ENCODE measurements around the gene IKBKE.

The IKBKE gene

GRCh38 chr1:206455666-206456344 is 14.5 kb upstream of the IKBKE start:
- no peak for DNase-seq

DNA sequence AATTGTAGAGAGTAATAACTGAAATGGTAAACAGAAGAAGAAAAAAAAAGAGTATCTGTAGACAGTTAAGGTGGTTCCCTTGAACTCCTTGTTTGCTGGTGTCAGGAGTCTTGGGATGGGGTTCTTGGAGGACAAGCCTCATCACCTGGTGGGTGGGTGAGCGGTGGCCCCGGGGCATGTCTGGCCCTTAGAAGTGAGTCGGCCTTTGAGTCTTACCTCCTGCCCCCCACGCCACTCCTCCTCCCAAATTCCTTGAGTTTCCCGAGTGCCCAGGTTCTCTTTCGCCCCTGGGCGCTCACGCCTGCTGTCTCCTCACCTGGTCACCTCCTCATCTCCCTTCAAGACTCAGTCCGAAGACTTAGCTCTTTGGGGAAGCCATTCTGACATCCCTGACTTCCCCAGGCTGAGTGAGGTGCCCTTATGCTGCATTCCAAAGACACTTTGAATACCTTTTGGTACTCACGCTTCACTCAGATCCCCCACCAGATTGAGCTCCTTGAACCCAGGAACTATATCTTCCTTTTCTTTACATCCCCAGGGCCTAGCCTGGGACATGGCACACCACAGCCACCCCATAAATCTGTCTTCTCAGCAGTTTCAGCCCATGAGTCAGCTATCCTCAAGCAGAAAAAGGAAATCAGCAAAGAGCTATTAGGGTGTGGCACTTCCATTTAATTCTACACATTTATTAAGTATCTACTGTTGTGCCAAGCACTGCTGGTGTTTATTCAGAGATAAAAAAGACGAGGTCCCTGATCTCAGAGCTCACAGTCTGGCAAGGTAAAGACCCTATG is 13.5 kb upstream of the IKBKE start:
- DNase-seq = no peak

DNA sequence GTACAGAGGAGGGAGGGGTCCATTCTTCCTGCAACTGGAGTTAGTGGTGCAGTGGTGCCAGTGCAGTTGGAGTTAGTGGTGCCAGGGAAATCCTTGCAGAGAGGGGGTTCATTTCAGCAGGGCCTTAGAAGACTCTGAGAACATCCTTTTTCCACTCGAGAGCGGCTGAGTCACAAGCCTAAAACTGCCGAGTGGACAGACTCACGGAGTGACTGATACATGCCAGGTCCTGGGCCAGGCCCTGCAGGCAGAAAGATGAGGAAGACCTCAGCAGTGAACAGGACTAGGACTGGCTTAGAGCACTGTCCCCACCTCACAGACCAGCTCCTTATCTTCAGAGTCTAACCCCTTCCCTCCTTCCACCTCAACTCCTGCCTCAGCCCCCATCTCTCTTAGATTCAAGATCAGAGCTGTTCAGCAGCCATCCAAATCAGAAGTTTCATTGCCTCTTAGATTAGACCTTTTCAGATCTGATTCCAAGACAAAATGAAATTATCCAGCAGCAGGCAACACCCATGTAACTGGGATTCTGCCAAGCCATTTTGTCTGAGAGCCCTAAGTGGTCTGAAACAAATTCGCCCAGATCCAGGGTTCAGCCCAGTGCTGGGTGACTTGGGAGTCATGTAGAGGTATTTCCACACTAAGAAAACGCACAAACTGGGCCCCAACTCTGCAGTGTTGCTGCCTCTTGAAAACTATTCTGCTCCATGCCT is 12.7 kb upstream of the IKBKE start:
- DNase-seq = no peak

GRCh38 chr1:206459703-206460102 is 10.6 kb upstream of the IKBKE start:
- DNase-seq = no peak

DNA sequence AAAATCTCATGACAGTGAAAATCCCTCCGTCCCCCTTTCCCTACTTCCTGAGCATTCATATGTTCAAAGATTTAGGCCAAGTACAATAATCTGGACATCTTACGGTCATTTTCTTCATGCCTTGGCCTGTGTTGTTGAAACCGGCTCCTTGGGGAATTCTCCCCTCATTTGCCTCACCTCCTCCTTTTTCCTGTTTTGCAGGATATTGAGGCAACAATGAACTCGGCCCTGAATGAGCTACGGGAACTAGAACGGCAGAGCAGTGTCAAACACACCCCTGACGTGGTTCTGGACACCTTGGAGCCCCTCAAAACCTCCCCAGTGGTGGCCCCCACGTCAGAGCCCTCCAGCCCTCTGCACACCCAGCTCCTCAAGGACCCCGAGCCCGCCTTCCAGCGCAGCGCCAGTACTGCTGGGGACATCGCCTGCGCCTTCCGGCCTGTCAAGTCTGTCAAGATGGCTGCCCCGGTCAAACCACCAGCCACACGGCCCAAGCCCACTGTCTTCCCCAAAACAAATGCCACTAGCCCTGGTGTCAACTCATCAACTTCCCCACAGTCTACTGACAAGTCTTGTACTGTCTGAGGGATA is 9.3 kb upstream of the IKBKE start:
- DNase-seq = no peak

- peak; percentile 59 to 68 for DNase-seq
Measured at GRCh38 chr1:206461602-206462455, 8.4 kb upstream of the IKBKE start.

DNA sequence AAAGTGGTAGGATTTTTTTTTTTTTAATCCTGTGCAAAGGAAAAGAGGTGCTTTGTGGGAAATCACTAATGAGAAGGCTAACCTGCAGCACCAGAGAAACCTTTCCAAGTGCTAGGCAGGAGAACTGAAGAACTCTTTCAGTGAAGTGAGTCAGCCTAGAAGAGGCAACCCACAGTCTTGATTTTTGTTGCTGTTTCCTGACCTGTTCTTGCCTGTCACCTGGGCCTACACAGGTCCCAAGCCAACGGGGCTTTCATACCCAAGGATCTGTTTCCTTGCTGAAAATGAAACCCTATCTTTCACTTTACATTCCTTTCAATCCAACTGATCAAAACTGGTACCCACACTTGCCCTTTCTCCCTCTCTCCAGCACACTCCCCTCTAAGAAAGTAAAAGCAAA is 7.1 kb upstream of the IKBKE start:
- DNase-seq = no peak

DNA sequence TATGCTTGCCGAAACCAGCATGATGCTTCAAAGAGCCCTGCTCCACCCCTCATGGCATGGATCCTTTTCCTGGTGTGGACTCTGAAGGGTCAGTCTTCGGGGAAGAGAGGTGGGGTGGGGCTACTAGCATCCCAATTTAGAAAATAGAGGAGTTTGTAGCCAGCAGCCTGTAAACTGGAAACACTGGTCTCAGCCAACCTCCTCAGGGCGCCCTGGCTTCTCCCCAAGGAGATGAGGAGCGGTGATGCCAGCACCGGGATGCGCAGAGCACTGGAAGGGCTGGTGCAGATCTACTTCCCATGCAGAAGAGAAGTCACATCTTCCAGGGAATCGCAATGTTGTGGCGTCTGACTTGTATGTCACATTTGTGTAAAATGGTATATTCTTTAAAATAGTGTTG is 6.4 kb upstream of the IKBKE start:
- no peak for DNase-seq

- DNase-seq = no peak
Measured at GRCh38 chr1:206464456-206464964, 5.8 kb upstream of the IKBKE start.

DNA sequence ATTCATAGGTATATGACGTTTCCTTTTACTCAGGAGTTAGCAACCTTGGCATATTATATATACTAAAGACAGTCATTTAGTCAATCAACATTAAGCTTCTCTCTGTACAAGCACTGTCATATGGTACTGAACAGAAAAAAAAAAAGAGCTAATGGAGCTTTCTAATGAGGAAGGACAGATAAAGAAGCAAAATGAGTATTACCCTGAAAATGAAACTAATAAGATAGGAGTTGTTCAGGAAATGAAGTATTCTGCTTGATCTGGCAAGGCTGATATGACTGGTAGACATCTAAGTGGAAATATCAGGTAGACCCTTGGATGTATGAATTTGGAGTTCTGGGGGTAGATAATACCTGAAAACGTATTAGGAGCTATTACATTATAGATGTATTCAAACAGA is 4.3 kb upstream of the IKBKE start:
- no peak for DNase-seq

- peak in 1 of 2 experiments; percentile 48 for DNase-seq
Measured at GRCh38 chr1:206466840-206467649, 3.2 kb upstream of the IKBKE start.

DNA sequence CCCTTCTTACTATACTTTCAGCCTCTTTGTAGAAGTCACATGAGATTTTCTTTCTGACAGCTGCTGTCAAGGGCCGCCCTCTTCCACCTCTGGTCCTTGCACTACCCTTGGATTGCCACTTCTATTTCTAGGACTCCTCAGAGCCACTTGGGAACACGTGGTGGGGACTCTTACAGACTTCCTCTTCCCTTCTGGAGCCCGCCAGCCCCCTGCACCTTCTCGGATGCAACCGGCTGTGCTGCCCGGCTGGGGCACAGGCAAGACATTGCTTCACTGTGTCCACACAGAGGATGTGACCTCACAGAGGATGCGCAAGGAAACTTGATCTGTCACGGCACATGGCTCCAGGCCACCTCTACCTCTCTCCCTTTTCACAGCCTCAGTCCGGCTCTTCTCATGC is 2.4 kb upstream of the IKBKE start:
- DNase-seq = no peak

GRCh38 chr1:206468571-206468970 is 1.7 kb upstream of the IKBKE start:
- no peak for DNase-seq

DNA sequence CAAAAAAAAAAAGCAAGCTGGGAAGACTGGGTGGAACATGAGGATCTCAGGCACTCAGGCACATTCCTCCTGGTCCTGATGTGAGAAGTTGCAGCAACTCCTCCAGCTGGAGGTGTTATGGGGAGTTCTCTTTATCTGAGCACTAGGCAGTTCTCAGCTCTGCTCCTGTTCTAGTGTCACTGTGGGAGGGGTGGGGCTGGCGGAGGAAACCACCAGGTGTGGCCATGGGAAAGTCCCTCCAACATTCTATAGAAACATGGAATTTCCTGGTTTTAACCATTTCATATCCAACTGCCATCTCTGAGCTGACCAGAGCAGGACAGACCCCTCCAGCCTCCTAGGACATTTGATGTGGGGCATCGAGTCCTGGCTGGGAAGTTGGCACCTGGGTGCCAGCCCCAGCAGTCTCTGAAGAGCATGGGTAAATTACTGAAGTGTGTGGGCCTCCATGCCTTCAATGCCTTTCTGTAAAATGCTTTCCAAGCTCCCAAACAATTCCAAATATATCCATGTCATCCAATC is 804 bp upstream of the IKBKE start:
- DNase-seq = peak in 1 of 2 experiments; percentile 53

DNA sequence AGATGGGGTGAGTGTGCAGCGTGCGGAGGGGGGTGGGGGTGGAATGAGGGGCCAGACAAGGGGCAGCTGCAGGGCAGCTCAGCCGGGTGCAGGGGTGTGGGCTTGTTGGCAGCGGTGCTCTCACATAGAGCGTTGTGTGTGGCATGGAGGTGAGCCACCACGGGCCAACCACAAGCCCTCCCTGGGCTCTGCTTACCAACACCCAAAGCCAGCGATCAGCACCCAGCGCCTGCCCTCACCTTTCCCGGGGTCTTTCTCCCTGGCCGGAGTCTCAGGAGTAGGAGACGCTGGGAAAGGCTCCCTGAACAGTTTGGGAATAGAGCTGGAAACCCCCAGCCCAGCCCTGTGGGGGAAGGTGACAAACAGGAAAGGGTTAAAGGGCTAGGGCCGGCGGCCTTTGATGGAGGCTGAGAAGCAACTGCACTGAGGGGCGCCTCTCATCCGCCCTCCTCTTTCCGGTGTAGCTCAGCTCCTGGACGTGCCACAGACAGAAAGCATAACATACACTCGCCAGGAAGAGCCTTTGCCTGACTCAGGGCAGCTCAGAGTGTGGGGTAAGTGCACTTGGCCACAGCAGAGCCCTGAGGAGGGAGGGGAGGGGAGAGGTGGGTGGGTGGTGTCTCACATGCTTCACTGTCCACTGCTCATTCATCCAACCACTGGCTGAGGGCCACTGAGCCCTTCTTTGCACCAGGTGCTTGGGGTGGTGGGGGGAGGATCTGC is 577 bp downstream of the IKBKE start:
- peak; percentile 32 to 35 for DNase-seq

- DNase-seq = no peak
Measured at GRCh38 chr1:206471415-206471801, 1.1 kb downstream of the IKBKE start.

DNA sequence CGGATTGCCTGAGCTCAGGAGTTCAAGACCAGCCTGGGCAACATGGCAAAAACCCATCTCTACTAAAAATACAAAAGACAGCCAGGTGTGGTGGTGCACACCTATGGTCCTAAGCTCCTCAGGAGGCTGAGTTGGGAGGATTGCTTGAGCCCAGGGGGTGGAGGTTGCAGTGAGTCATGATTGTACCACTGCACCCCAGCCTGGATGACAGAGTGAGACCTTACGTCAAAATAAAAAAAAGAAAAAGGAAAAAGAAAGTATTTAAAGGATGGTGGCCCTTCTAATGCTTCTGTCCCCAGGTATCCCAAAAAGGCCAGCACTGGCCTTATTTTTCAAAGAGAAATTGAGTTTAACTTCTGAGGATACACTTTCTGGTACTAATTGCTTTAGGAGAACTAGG is 1.7 kb downstream of the IKBKE start:
- peak in 1 of 2 experiments; percentile 37 for DNase-seq

DNA sequence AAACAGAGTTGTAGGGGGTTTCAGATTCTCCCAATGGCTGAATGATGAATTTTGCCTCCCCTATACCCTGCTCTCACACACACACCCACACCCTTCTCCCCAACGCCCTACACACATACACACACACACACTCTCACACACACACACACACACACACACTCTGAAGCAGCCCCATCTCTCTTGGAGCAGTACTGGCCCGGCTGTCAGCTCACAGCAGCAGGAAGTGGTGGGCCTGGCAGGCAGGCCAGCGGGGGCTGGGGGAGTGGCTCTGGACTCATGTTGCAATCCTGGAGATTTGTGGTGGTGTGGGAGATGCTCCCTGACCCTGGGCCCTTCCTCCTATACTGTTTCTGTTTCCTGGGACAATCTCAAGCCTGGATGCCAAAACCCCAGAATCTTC is 2.2 kb downstream of the IKBKE start:
- peak in 1 of 2 experiments; percentile 38 for DNase-seq

DNA sequence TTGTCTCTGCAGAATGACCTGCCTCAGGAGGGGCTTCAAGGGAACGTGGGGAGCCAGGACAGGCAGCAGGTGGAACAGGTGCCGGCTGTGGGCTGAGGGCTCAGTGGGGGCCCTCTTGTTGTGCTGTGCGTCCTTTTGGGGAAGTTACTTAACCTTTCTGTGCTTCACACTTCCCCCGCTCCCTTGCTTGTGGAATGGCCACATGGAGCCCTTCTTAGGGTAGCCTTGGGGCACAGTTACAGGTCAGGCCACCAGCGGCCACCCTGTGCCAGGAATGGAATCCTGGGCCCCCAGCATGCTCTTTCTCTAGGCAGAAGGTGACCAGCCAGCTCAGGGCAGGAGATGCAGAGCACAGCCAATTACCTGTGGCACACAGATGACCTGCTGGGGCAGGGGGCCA is 2.6 kb downstream of the IKBKE start:
- DNase-seq = no peak

- no peak for DNase-seq
Measured at GRCh38 chr1:206476058-206476457, 5.8 kb downstream of the IKBKE start.

Data from stimulated activated CD4-positive, alpha-beta T cell treated with anti-CD3 and anti-CD28 coated beads, Interleukin-4, amount 100 ng/mL, for 4 hours (primary cell).